ENCODE results near the gene DDX39A.

Gene DDX39A

DNA sequence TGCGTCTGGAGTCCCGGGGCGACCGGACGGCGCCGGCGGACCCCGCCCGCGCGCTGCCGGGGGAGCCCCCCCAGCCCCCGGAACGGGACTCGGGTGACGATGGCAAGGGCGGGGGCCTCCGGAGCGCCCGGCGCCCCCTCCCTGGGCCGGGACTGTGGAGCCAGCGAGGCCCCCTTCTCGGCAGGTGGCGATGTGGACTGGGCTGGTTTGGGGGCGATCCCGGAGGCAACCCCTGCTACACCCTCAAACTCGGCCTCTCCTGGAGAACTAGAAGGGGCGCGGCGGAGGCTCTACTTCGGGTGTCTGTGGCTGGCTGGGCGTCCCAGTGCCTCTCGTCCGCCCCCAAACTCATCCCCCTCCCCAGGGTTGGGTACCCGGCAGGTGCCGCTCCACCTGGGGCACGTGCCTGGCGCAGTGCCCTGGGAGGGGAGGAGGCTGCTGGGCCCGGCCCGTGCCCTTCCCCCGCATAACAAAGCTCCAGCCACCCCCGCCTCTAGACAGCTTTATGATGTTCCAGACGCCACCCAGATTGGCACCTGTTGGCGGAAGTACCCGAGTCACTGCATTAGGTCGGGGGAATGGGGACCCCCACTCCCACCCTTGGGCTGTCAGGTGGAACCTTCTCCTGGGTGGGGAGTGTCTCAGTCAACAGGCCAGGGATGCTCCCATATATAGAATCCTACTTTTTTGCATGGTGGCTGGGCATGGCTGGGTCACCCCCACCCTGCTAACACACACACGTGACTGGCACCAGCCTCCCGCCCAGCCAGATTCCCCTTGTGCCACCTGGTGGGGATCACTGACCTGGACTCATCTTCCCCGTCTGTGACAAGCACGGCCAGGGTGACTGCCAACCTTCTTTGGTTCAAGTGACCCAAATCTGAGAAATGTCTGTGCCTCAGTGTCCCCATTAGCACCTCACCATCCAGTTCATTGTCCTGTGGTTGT is 14.7 kb upstream of the DDX39A start:
- Histone ChIP-seq H3K36me3 (ENCODE audit: insufficient read depth, low read depth, low read length) (no peaks in the 10 kb centered on the region), H3K4me3 (ENCODE audit: low read length) (peak overlapping the region; percentile 75), H3K27me3 (ENCODE audit: insufficient read depth, low read length) (peaks cover 16% of the 10 kb centered on the region; the same call in 1 of the 2 replicates), H3K4me1 (ENCODE audit: insufficient read depth, low read length) (peaks cover 4% of the 10 kb centered on the region; the same call in 1 of the 2 replicates), H3K9ac (ENCODE audit: low read depth, low read length) (peak overlapping the region; percentile 65; the same call in 1 of the 2 replicates), H3K9me3 (ENCODE audit: insufficient read depth, low read depth, low read length) (no peaks in the 10 kb centered on the region), H3K27ac (ENCODE audit: low read length) (no peak overlapping the region)

- Histone ChIP-seq H3K36me3 (ENCODE audit: insufficient read depth, low read depth, low read length) (no peaks in the 10 kb centered on the region), H3K9ac (ENCODE audit: low read depth, low read length) (peak within 1 kb of the TSS; percentile 65; the same call in 1 of the 2 replicates), H3K27ac (ENCODE audit: low read length) (no peak within 1 kb of the TSS), H3K4me1 (ENCODE audit: insufficient read depth, low read length) (peaks cover 4% of the 10 kb centered on the region; the same call in 1 of the 2 replicates), H3K27me3 (ENCODE audit: insufficient read depth, low read length) (peaks cover 16% of the 10 kb centered on the region; the same call in 1 of the 2 replicates), H3K9me3 (ENCODE audit: insufficient read depth, low read depth, low read length) (no peaks in the 10 kb centered on the region), H3K4me3 (ENCODE audit: low read length) (peak within 1 kb of the TSS; percentile 75)
These were observed 13.8 kb upstream of the DDX39A start, which contains the start of gene PKN1 for GRCh38 chr19:14432791-14433553. PKN1 (plus strand) TSS chr19:14433306; CDS start chr19:14433522, 216 bp downstream.

GRCh38 chr19:14430712-14431111 is 11.6 kb upstream of the DDX39A start:
- H3K27ac ChIP-seq (ENCODE audit: low read length): no peak overlapping the region
- H3K4me3 ChIP-seq (ENCODE audit: low read length): no peak overlapping the region
- H3K9ac ChIP-seq (ENCODE audit: low read depth, low read length): no peak overlapping the region
- peaks cover 16% of the 10 kb centered on the region; the same call in 1 of the 2 replicates for H3K27me3 ChIP-seq (ENCODE audit: insufficient read depth, low read length)
- H3K4me1 ChIP-seq (ENCODE audit: insufficient read depth, low read length): peaks cover 4% of the 10 kb centered on the region; the same call in 1 of the 2 replicates
- no peaks in the 10 kb centered on the region for H3K36me3 ChIP-seq (ENCODE audit: insufficient read depth, low read depth, low read length)
- no peaks in the 10 kb centered on the region for H3K9me3 ChIP-seq (ENCODE audit: insufficient read depth, low read depth, low read length)

- Histone ChIP-seq H3K9me3 (ENCODE audit: insufficient read depth, low read depth, low read length) (no peaks in the 10 kb centered on the region), H3K4me1 (ENCODE audit: insufficient read depth, low read length) (peaks cover under 1% of the 10 kb centered on the region; the same call in 1 of the 2 replicates), H3K36me3 (ENCODE audit: insufficient read depth, low read depth, low read length) (no peaks in the 10 kb centered on the region), H3K4me3 (ENCODE audit: low read length) (no peak overlapping the region), H3K27ac (ENCODE audit: low read length) (no peak overlapping the region), H3K9ac (ENCODE audit: low read depth, low read length) (no peak overlapping the region), H3K27me3 (ENCODE audit: insufficient read depth, low read length) (peaks cover 16% of the 10 kb centered on the region; the same call in 1 of the 2 replicates)
These were observed 9.8 kb upstream of the DDX39A start for GRCh38 chr19:14428882-14429416.

DNA sequence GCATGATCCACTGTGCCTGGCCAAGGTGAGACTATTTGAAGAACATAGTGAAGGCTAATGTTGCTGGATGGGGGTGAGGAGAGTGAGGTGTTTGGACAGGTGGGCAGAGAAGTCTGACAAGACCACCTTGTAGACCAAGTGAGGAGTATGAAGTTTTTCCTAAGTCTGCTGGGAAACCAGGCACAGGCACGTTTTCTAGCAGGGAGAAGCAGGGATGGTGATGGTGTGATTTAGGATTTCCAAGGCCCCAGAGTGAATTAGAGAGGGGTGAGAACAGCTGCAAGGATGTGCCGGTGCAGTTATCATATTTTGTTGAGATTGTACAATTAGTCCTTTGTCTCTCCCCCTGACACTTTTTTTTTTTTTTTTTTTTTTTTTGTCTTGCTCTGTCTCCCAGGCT is 8.3 kb upstream of the DDX39A start:
- Histone ChIP-seq H3K9me3 (ENCODE audit: insufficient read depth, low read depth, low read length) (no peaks in the 10 kb centered on the region), H3K27me3 (ENCODE audit: insufficient read depth, low read length) (peaks cover 14% of the 10 kb centered on the region; the same call in 1 of the 2 replicates), H3K27ac (ENCODE audit: low read length) (no peak overlapping the region), H3K9ac (ENCODE audit: low read depth, low read length) (no peak overlapping the region), H3K4me3 (ENCODE audit: low read length) (no peak overlapping the region), H3K36me3 (ENCODE audit: insufficient read depth, low read depth, low read length) (no peaks in the 10 kb centered on the region), H3K4me1 (ENCODE audit: insufficient read depth, low read length) (peaks cover 3% of the 10 kb centered on the region; the same call in 1 of the 2 replicates)

DNA sequence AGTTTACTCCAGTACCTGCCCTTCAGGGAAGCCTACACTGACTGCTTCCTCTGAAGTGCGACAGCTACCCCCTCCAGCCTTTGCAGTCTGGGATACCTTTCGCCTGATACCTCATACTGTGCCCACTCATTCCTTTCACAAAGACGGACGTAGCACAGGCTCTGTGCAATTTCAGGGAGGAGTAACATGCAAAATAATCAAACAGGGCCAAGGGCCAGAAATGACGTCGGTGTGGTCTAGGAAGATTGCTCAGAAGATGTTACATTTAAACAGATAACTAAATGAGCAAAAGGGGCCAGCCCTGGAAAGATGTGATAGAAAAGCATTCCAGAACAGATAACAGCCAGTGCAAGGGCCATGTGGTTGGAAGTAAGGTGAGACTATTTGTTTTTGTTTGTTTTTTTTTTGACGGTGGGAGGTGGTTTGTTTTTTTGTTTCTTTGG is 6.6 kb upstream of the DDX39A start:
- peaks cover 3% of the 10 kb centered on the region; the same call in 1 of the 2 replicates for H3K4me1 ChIP-seq (ENCODE audit: insufficient read depth, low read length)
- no peak overlapping the region for H3K27ac ChIP-seq (ENCODE audit: low read length)
- no peak overlapping the region for H3K9ac ChIP-seq (ENCODE audit: low read depth, low read length)
- peaks cover 1% of the 10 kb centered on the region; the same call in 1 of the 2 replicates for H3K27me3 ChIP-seq (ENCODE audit: insufficient read depth, low read length)
- H3K9me3 ChIP-seq (ENCODE audit: insufficient read depth, low read depth, low read length): no peaks in the 10 kb centered on the region
- no peaks in the 10 kb centered on the region for H3K36me3 ChIP-seq (ENCODE audit: insufficient read depth, low read depth, low read length)
- no peak overlapping the region for H3K4me3 ChIP-seq (ENCODE audit: low read length)

GRCh38 chr19:14418856-14419105 is 360 bp downstream of the DDX39A start:
- Histone ChIP-seq H3K27ac (ENCODE audit: low read length) (no peak overlapping the region), H3K4me1 (ENCODE audit: insufficient read depth, low read length) (peaks cover 9% of the 10 kb centered on the region), H3K9me3 (ENCODE audit: insufficient read depth, low read depth, low read length) (no peaks in the 10 kb centered on the region), H3K36me3 (ENCODE audit: insufficient read depth, low read depth, low read length) (peaks cover 18% of the 10 kb centered on the region), H3K27me3 (ENCODE audit: insufficient read depth, low read length) (no peaks in the 10 kb centered on the region), H3K9ac (ENCODE audit: low read depth, low read length) (peak overlapping the region; percentile 82; the same call in 1 of the 2 replicates), H3K4me3 (ENCODE audit: low read length) (peak overlapping the region; percentile 95)

- no peaks in the 10 kb centered on the region for H3K27me3 ChIP-seq (ENCODE audit: insufficient read depth, low read length)
- H3K27ac ChIP-seq (ENCODE audit: low read length): peak overlapping the region; percentile 1
- peaks cover 34% of the 10 kb centered on the region for H3K36me3 ChIP-seq (ENCODE audit: insufficient read depth, low read depth, low read length)
- peaks cover 7% of the 10 kb centered on the region for H3K4me1 ChIP-seq (ENCODE audit: insufficient read depth, low read length)
- H3K9ac ChIP-seq (ENCODE audit: low read depth, low read length): no peak overlapping the region
- H3K4me3 ChIP-seq (ENCODE audit: low read length): no peak overlapping the region
- H3K9me3 ChIP-seq (ENCODE audit: insufficient read depth, low read depth, low read length): no peaks in the 10 kb centered on the region
These were observed 2.3 kb downstream of the DDX39A start for GRCh38 chr19:14416817-14417231.

GRCh38 chr19:14414926-14415690 is 4.0 kb downstream of the DDX39A start:
- Histone ChIP-seq H3K36me3 (ENCODE audit: insufficient read depth, low read depth, low read length) (peaks cover 51% of the 10 kb centered on the region), H3K27me3 (ENCODE audit: insufficient read depth, low read length) (no peaks in the 10 kb centered on the region), H3K27ac (ENCODE audit: low read length) (no peak overlapping the region), H3K4me3 (ENCODE audit: low read length) (no peak overlapping the region), H3K9ac (ENCODE audit: low read depth, low read length) (no peak overlapping the region), H3K4me1 (ENCODE audit: insufficient read depth, low read length) (peaks cover 7% of the 10 kb centered on the region), H3K9me3 (ENCODE audit: insufficient read depth, low read depth, low read length) (no peaks in the 10 kb centered on the region; the same call in 1 of the 2 replicates)

DNA sequence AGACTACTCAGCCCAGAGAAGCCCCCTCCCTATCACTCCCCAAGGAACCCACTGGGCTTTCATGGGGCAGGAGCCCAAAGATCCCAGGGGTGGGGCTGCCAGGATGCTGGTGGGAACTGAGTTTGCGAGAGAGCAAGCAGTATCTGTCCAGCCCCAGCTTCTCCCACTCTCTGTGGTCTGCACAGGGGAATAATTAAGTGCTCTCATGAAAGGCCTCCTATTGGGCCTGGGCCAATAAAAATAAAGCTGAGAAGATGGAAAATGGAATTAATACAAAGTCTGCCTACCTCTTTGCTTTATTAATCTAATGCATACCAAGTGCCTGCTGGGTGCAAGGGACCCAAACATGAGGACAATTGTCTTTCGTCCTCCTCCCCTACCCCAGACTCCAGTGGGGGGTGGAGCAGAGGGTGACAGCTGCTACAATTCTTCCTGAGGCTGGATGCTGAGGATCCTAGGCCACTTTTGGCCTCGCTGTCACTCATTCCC is 5.4 kb downstream of the DDX39A start:
- H3K36me3 ChIP-seq (ENCODE audit: insufficient read depth, low read depth, low read length): peaks cover 65% of the 10 kb centered on the region
- no peak overlapping the region for H3K27ac ChIP-seq (ENCODE audit: low read length)

More for the DNA sequence above, 5.4 kb downstream of the DDX39A start:
- no peak overlapping the region for H3K9ac ChIP-seq (ENCODE audit: low read depth, low read length)
- no peaks in the 10 kb centered on the region; the same call in 1 of the 2 replicates for H3K9me3 ChIP-seq (ENCODE audit: insufficient read depth, low read depth, low read length)
- H3K27me3 ChIP-seq (ENCODE audit: insufficient read depth, low read length): no peaks in the 10 kb centered on the region
- H3K4me3 ChIP-seq (ENCODE audit: low read length): no peak overlapping the region
- peaks cover 7% of the 10 kb centered on the region; the same call in 1 of the 2 replicates for H3K4me1 ChIP-seq (ENCODE audit: insufficient read depth, low read length)

Data from iPS-20b (cell line).